ENCODE data around the gene PLEKHA6. TPM values are rescaled to one million over a fixed set of nuclear protein-coding genes. Genes with fewer than 3 reads are reported as not detected.

PLEKHA6 gene
- total and polyA plus RNA-seq, 2 experiments from 2014 or later, result 2.8 to 6.2 TPM

DNA sequence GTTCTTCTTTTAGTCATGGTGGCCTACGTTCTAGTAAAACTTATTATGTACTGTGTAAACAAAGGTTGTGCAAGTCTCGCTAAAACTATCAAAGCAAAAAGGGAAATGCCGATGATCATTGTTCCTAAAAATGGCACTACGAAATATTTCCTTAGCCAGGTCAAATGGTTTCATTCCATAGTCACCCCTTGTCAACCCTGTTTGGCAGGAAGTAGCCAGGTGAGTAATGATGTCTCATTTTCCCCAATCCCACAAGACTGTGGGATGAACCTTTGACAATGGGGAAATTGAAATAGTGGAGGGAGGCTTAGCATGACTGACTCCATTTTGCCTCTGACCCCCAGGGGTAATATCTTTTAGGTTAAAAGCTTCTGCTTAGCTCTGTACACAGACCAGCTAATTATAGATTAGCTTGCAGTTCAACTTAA, 188.0 kb downstream of the PLEKHA6 start:
- no peaks in the 10 kb centered on the region for H3K79me2 ChIP-seq (replicated peaks; ENCODE audit: insufficient read depth)
- no peaks in the 10 kb centered on the region for H4K20me1 ChIP-seq (replicated peaks; ENCODE audit: insufficient read depth)
- ATAC-seq (no peak), DNase-seq (ENCODE audit: low spot score) (peak; percentile 28)
- H3K4me3 ChIP-seq, result no peak overlapping the region
- Mint-ChIP-seq H3K27me3 (ENCODE audit: insufficient read depth, low read depth, poor library complexity) (no peaks in the 10 kb centered on the region), H3K4me3 (no peak overlapping the region), H3K36me3 (ENCODE audit: low read depth) (peaks cover 8% of the 10 kb centered on the region; the same call in 2 of the 3 replicates), H3K4me1 (no peaks in the 10 kb centered on the region), H3K27ac (no peak overlapping the region), H3K9me3 (peaks cover 38% of the 10 kb centered on the region)
- H2AFZ ChIP-seq, result no peak overlapping the region
- H3K27ac ChIP-seq (ENCODE audit: low read depth), result no peak overlapping the region
- H3K9me2 ChIP-seq (ENCODE audit: insufficient read depth), result 0 out of 2 replicates have a peak, but pooled peaks cover 5% of the 10 kb centered on the region
- H3K36me3 ChIP-seq (ENCODE audit: insufficient read depth), result 0 out of 2 replicates have a peak, but pooled peaks cover 5% of the 10 kb centered on the region
- no peaks in the 10 kb centered on the region for H3F3A ChIP-seq (replicated peaks; ENCODE audit: low read depth)
- H3K4me1 ChIP-seq (ENCODE audit: insufficient read depth), result no peaks in the 10 kb centered on the region
- TF ChIP-seq POLR2AphosphoS5 (IDR thresholded peaks at IDR 0.05; ENCODE audit: low read depth) (no peak), STAT1 (IDR thresholded peaks at IDR 0.05; ENCODE audit: unreplicated experiment) (no peak), CTCF (conservative IDR thresholded peaks at IDR 0.05; ENCODE audit: low read depth in 2 of 2) (no peak), EZH2phosphoT487 (IDR thresholded peaks at IDR 0.05; ENCODE audit: unreplicated experiment) (no peak), ZNF114 (CRISPR knock-in tag; IDR thresholded peaks at IDR 0.05) (no peak), NANOG (IDR thresholded peaks at IDR 0.05; ENCODE audit: borderline replicate concordance) (no peak), EZH2 (IDR thresholded peaks at IDR 0.05; ENCODE audit: low read depth, unreplicated experiment) (no peak), CREB1 (CRISPR knock-in tag; IDR thresholded peaks at IDR 0.05; ENCODE audit: low read depth) (no peak), ZNF331 (CRISPR knock-in tag; IDR thresholded peaks at IDR 0.05; ENCODE audit: low read depth) (no peak), JUNB (IDR thresholded peaks at IDR 0.05; ENCODE audit: unreplicated experiment) (no peak), ETS1 (IDR thresholded peaks at IDR 0.05) (no peak), REST (IDR thresholded peaks at IDR 0.05; ENCODE audit: unreplicated experiment) (no peak)
- TF ChIP-seq, protein P1, sequence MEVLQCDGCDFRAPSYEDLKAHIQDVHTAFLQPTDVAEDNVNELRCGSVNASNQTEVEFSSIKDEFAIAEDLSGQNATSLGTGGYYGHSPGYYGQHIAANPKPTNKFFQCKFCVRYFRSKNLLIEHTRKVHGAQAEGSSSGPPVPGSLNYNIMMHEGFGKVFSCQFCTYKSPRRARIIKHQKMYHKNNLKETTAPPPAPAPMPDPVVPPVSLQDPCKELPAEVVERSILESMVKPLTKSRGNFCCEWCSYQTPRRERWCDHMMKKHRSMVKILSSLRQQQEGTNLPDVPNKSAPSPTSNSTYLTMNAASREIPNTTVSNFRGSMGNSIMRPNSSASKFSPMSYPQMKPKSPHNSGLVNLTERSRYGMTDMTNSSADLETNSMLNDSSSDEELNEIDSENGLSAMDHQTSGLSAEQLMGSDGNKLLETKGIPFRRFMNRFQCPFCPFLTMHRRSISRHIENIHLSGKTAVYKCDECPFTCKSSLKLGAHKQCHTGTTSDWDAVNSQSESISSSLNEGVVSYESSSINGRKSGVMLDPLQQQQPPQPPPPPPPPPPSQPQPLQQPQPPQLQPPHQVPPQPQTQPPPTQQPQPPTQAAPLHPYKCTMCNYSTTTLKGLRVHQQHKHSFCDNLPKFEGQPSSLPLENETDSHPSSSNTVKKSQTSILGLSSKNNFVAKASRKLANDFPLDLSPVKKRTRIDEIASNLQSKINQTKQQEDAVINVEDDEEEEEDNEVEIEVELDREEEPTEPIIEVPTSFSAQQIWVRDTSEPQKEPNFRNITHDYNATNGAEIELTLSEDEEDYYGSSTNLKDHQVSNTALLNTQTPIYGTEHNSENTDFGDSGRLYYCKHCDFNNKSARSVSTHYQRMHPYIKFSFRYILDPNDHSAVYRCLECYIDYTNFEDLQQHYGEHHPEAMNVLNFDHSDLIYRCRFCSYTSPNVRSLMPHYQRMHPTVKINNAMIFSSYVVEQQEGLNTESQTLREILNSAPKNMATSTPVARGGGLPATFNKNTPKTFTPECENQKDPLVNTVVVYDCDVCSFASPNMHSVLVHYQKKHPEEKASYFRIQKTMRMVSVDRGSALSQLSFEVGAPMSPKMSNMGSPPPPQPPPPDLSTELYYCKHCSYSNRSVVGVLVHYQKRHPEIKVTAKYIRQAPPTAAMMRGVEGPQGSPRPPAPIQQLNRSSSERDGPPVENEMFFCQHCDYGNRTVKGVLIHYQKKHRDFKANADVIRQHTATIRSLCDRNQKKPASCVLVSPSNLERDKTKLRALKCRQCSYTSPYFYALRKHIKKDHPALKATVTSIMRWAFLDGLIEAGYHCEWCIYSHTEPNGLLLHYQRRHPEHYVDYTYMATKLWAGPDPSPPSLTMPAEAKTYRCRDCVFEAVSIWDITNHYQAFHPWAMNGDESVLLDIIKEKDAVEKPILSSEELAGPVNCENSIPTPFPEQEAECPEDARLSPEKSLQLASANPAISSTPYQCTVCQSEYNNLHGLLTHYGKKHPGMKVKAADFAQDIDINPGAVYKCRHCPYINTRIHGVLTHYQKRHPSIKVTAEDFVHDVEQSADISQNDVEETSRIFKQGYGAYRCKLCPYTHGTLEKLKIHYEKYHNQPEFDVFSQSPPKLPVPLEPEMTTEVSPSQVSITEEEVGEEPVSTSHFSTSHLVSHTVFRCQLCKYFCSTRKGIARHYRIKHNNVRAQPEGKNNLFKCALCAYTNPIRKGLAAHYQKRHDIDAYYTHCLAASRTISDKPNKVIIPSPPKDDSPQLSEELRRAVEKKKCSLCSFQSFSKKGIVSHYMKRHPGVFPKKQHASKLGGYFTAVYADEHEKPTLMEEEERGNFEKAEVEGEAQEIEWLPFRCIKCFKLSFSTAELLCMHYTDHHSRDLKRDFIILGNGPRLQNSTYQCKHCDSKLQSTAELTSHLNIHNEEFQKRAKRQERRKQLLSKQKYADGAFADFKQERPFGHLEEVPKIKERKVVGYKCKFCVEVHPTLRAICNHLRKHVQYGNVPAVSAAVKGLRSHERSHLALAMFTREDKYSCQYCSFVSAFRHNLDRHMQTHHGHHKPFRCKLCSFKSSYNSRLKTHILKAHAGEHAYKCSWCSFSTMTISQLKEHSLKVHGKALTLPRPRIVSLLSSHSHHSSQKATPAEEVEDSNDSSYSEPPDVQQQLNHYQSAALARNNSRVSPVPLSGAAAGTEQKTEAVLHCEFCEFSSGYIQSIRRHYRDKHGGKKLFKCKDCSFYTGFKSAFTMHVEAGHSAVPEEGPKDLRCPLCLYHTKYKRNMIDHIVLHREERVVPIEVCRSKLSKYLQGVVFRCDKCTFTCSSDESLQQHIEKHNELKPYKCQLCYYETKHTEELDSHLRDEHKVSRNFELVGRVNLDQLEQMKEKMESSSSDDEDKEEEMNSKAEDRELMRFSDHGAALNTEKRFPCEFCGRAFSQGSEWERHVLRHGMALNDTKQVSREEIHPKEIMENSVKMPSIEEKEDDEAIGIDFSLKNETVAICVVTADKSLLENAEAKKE (CRISPR knock-in tag; IDR thresholded peaks at IDR 0.05), result no peak
- no peaks in the 10 kb centered on the region for H3K27me3 ChIP-seq (ENCODE audit: insufficient read depth)
- H3K4me2 ChIP-seq, result no peak overlapping the region

Data from GM23338 (cell line).